Endodermal cell (in vitro differentiated cells): ENCODE measurements around the gene ALDH5A1. TPM values are rescaled to one million over a fixed set of nuclear protein-coding genes. Genes with fewer than 3 reads are reported as not detected.

Source experiments
- DNase-seq: peaks from one replicate; pipeline ENCODE4 v3.0.0-alpha.2; 2017
- H3K27ac ChIP-seq: 2 replicates; pipeline ENCODE4 v1.5.1; 2013; ENCODE audit warnings: mild to moderate bottlenecking, low read depth, low read length, moderate library complexity
- H3K27me3 ChIP-seq: 2 replicates; pipeline ENCODE4 v1.6.1; 2013; ENCODE audit warnings: mild to moderate bottlenecking, low read length, moderate library complexity; ENCODE audit not compliant: insufficient read depth, control insufficient read depth, poor library complexity, severe bottlenecking
- H3K36me3 ChIP-seq: 2 replicates; pipeline ENCODE4 v1.7.0; 2013; ENCODE audit warnings: mild to moderate bottlenecking, low read length, moderate library complexity; ENCODE audit not compliant: control insufficient read depth, insufficient read depth
- H3K4me1 ChIP-seq: one replicate; pipeline ENCODE4 v1.7.0; 2013; ENCODE audit warnings: low read length; ENCODE audit not compliant: control insufficient read depth, insufficient read depth
- H3K4me3 ChIP-seq: 2 replicates; pipeline ENCODE4 v1.5.1; 2013; ENCODE audit warnings: mild to moderate bottlenecking, low read length, moderate library complexity
- H3K9ac ChIP-seq: 2 replicates; pipeline ENCODE4 v1.6.1; 2013; ENCODE audit warnings: mild to moderate bottlenecking, low read length, moderate library complexity; ENCODE audit not compliant: poor library complexity, severe bottlenecking; ENCODE audit errors: extremely low read depth
- H3K9me3 ChIP-seq: 2 replicates; pipeline ENCODE4 v1.6.1; 2013; ENCODE audit warnings: mild to moderate bottlenecking, low read length, moderate library complexity; ENCODE audit not compliant: control insufficient read depth
- H3K27ac Mint-ChIP-seq: 2 replicates; pipeline ENCODE4 v1.8.0; 2020; ENCODE audit warnings: mixed read lengths
- H3K27me3 Mint-ChIP-seq: 2 replicates; pipeline ENCODE4 v1.8.0; 2021; ENCODE audit warnings: mild to moderate bottlenecking, mixed read lengths; ENCODE audit not compliant: insufficient read depth
- H3K36me3 Mint-ChIP-seq: 2 replicates; pipeline ENCODE4 v1.8.0; 2020; ENCODE audit warnings: low read depth, mixed read lengths
- H3K4me1 Mint-ChIP-seq: 2 replicates; pipeline ENCODE4 v1.8.0; 2020; ENCODE audit warnings: mixed read lengths
- H3K4me3 Mint-ChIP-seq: 2 replicates; pipeline ENCODE4 v1.8.0; 2020; ENCODE audit warnings: mild to moderate bottlenecking, moderate library complexity, mixed read lengths
- H3K9me3 Mint-ChIP-seq: 2 replicates; pipeline ENCODE4 v1.8.0; 2020; ENCODE audit warnings: mild to moderate bottlenecking, mixed read lengths
- CTCF ChIP-seq: fragments of 200-600 bp; sonication (generic); conservative IDR thresholded peaks from 2 replicates; pipeline ENCODE4 v1.5.0; 2021; ENCODE audit warnings: antibody characterized with exemption, mild to moderate bottlenecking
- WGBS, 2 experiments: methylation state at CpG; one replicate each; pipeline versions ENCODE4 v1.1.5 to v1.1.7; 2013; ENCODE audit warnings: missing lambda C conversion rate in 2 of 2, mixed read lengths in 1 of 2; ENCODE audit not compliant: insufficient coverage in 1 of 2, insufficient read length in 1 of 2; 5-methylcytosine and 5-hydroxymethylcytosine counted together
- long read RNA-seq, 4 experiments: library from polyadenylated mRNA in 2 of 4; library from RNA in 1 of 4; library from capped mRNA in 1 of 4; stranded (forward) in 3 of 4; unstranded in 1 of 4; transcript quantifications; one replicate each; pipeline ENCODE4 v2.0.0, GENCODE V29; 2020 to 2021; ENCODE audit warnings: inconsistent platforms in 1 of 4
- polyA plus RNA-seq, 2 experiments: library from polyadenylated mRNA; stranded (reverse); fragments of 50-300 nt; gene quantifications; one replicate each; pipeline ENCODE4 v1.2.3, GENCODE V29; 2013
- total RNA-seq, 2 donors: library from RNA; stranded (reverse); fragmentation: NEBNext Ultra II Directional in 1 of 2; extraction: Animal tissue kit (Norgen Biotek cat#: 25700) in 1 of 2; gene quantifications; 2 replicates in 1 of 2; 3 replicates in 1 of 2; pipeline ENCODE4 v1.2.1, GENCODE V29; 2021

Gene ALDH5A1
- 1 to 10 TPM; 7.1 to 9.6 TPM for total RNA-seq
- polyA plus RNA-seq (2013, experiment 1 of 2): 8.7 TPM
- 8.7 TPM for polyA plus RNA-seq (2013, experiment 2 of 2)
- long read RNA-seq, experiment 1, full-length matches to known transcripts: 1 of 5 reads
- long read RNA-seq, experiment 1, partial matches to known transcripts: 1 of 5 reads
- long read RNA-seq, experiment 1, other reads (novel, unspliced or antisense): 3 of 5 reads
- long read RNA-seq, experiment 2, full-length matches to known transcripts: 11 of 19 reads
- long read RNA-seq, experiment 2, partial matches to known transcripts: 5 of 19 reads
- long read RNA-seq, experiment 2, other reads (novel, unspliced or antisense): 3 of 19 reads
- long read RNA-seq, experiment 3, full-length matches to known transcripts: 48 of 52 reads
- long read RNA-seq, experiment 3, partial matches to known transcripts: 1 of 52 reads
- long read RNA-seq, experiment 3, other reads (novel, unspliced or antisense): 3 of 52 reads
- long read RNA-seq, experiment 4: 0 reads

GRCh38 chr6:24494821-24495795 lies at the start of gene ALDH5A1:
Gene ALDH5A1, plus strand, starts transcription at chr6:24494969. Its CDS starts 28 bp downstream, at chr6:24494997.
- H3K36me3 Mint-ChIP-seq: peaks cover 12% of the 10 kb centered on the region
- peaks cover 7% of the 10 kb centered on the region for H3K4me1 Mint-ChIP-seq
- H3K4me3 Mint-ChIP-seq: peak within 1 kb of the TSS; percentile 69
- Histone ChIP-seq H3K4me3 (peak within 1 kb of the TSS; percentile 78), H3K27ac (no peak within 1 kb of the TSS), H3K9me3 (no peaks in the 10 kb centered on the region), H3K9ac (peak within 1 kb of the TSS; percentile 34), H3K36me3 (no peaks in the 10 kb centered on the region), H3K4me1 (no peaks in the 10 kb centered on the region), H3K27me3 (peaks cover 26% of the 10 kb centered on the region)
- H3K27ac Mint-ChIP-seq: peak within 1 kb of the TSS; percentile 77
- TF ChIP-seq CTCF: peak; percentile 40
- peaks cover 5% of the 10 kb centered on the region for H3K9me3 Mint-ChIP-seq
- H3K27me3 Mint-ChIP-seq: peaks cover 38% of the 10 kb centered on the region
- DNase-seq: peak; percentile 92
- WGBS, 2 experiments: 2% methylated on average over 40 to 93 of the region's 93 CpGs

GRCh38 chr6:24445704-24446103 lies 49.1 kb upstream of the ALDH5A1 start:
- no peak overlapping the region for H3K27ac Mint-ChIP-seq
- DNase-seq: peak; percentile 61
- no peaks in the 10 kb centered on the region for H3K27me3 Mint-ChIP-seq

More at GRCh38 chr6:24445704-24446103, 49.1 kb upstream of the ALDH5A1 start:
- H3K4me1 ChIP-seq: peaks cover 4% of the 10 kb centered on the region
- Mint-ChIP-seq H3K4me1 (no peaks in the 10 kb centered on the region), H3K9me3 (no peaks in the 10 kb centered on the region), H3K4me3 (no peak overlapping the region), H3K36me3 (peaks cover 5% of the 10 kb centered on the region)
- no peak overlapping the region for H3K4me3 ChIP-seq
- no peaks in the 10 kb centered on the region for H3K36me3 ChIP-seq
- H3K9me3 ChIP-seq: no peaks in the 10 kb centered on the region
- WGBS, 2 experiments: 69 to 100% methylated on average over 2 to 4 of the region's 4 CpGs
- H3K9ac ChIP-seq: no peak overlapping the region
- H3K27ac ChIP-seq: no peak overlapping the region
- no peak for TF ChIP-seq CTCF
- no peaks in the 10 kb centered on the region for H3K27me3 ChIP-seq
